Coronary artery (tissue), 2 donors: ENCODE data around the gene NAPEPLD.
"Not testable (repeated sequence)": the region's sequence is repeated elsewhere in the genome, so short reads cannot be mapped to it uniquely, and the experiment has no call there.

ENCODE experiments used
- DNase-seq: peaks from one replicate; pipeline ENCODE4 v3.0.0-alpha.2; 2017; ENCODE audit warnings: low spot score
- H3K27ac ChIP-seq, 2 donors: fragments of 200-600 bp; sonication (generic); one replicate each; pipeline ENCODE4 v1.5.1; 2016 to 2019
- H3K4me3 ChIP-seq: fragments of 200-600 bp; sonication (generic); 2 replicates; pipeline ENCODE4 v1.5.1; 2016; ENCODE audit warnings: mild to moderate bottlenecking, moderate library complexity
- TF ChIP-seq, protein P1 (sequence below): fragments of 200-600 bp; sonication (generic); IDR thresholded peaks from one replicate; pipeline ENCODE4 v1.5.1; 2019; ENCODE audit warnings: antibody characterized with exemption

The NAPEPLD gene

DNA sequence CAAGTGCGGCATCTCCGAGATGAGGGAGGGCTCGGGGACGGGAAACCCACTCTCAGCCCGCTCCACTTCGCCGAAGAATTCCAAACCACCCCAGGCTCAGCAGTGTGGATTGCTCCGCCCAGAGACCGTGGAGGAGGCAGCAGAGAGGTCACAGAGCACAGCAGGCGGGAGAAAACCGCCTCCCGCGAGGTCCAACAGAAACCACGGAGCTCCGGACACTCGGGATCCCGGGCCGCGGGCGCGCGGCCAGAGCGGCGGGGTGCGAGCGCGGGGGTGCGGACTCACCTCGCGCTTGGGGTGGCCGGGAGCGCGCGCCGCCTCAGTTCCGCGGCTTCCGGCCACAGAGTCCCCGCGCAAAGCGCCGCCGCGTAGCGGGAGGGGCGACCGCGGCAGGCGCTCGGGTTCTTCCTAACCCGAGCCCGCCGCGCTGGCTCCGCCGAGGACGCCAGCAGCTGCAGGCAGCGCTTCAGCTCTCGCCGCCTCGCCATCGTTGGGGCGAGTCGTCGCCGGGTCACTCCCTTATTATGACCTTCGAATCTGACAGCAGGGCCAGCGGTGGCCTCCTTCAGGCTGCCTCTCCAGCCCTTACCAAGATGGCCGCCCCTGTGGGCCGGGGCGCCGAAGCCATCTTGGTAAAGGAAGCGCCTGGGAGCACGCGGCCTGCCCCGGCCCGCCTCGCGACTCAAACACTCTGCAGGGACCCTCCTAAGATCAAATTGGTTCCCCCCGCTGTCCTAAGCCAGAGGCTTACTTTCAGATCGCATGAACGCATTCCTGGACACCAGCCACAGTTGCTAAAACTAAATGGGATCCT lies at the start of gene NAPEPLD:
NAPEPLD (minus strand) TSS at position 106 of the 814 bp plus-strand sequence. CDS start 20,323 bp downstream, outside the sequence.
- H3K4me3 ChIP-seq, result peak within 1 kb of the TSS; percentile 81
- H3K27ac ChIP-seq, result peak within 1 kb of the TSS; percentile 82 to 93
- TF ChIP-seq, protein P1, sequence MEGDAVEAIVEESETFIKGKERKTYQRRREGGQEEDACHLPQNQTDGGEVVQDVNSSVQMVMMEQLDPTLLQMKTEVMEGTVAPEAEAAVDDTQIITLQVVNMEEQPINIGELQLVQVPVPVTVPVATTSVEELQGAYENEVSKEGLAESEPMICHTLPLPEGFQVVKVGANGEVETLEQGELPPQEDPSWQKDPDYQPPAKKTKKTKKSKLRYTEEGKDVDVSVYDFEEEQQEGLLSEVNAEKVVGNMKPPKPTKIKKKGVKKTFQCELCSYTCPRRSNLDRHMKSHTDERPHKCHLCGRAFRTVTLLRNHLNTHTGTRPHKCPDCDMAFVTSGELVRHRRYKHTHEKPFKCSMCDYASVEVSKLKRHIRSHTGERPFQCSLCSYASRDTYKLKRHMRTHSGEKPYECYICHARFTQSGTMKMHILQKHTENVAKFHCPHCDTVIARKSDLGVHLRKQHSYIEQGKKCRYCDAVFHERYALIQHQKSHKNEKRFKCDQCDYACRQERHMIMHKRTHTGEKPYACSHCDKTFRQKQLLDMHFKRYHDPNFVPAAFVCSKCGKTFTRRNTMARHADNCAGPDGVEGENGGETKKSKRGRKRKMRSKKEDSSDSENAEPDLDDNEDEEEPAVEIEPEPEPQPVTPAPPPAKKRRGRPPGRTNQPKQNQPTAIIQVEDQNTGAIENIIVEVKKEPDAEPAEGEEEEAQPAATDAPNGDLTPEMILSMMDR, result no peak
- DNase-seq, result peak; percentile 92

DNA sequence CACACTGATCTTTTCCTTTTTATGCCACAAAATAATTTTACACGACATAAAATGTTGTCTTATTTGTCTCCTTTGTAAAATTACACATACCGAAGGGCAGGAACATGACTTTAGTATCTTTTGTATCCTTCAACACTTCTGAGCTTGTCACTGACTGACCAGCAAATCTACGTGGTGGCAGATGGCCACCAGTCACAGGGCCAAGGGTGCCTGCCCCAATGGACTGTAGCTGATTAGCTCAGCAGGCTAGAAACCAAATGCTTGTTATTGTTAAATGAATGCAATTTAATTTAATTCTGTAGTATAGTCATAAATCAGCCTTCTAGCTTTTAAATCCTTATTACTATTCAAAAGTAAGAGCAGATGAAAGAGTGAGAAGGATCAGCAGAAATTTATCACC lies 49.2 kb upstream of the NAPEPLD start:
- not testable (repeated sequence) for DNase-seq, H3K4me3 ChIP-seq, H3K27ac ChIP-seq

DNA sequence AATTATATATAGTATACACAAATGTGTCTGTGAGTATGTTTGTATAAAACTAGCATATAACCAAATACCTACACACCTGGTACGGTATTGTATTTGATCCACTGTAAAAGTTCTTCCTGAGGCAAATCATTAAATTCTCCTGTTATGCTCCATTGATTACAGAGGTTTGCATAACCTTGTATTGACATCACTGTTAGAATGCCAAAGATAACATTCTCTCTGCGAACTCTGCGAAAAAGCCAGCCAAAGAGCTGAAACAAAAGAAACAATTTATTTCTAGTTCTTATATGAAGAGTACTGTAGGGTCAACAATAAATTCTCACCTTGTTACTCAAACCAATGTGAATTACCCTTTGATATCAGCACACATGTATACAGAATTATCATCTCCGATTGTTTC lies 46.5 kb upstream of the NAPEPLD start:
- H3K4me3 ChIP-seq, DNase-seq, H3K27ac ChIP-seq: not testable (repeated sequence)

DNA sequence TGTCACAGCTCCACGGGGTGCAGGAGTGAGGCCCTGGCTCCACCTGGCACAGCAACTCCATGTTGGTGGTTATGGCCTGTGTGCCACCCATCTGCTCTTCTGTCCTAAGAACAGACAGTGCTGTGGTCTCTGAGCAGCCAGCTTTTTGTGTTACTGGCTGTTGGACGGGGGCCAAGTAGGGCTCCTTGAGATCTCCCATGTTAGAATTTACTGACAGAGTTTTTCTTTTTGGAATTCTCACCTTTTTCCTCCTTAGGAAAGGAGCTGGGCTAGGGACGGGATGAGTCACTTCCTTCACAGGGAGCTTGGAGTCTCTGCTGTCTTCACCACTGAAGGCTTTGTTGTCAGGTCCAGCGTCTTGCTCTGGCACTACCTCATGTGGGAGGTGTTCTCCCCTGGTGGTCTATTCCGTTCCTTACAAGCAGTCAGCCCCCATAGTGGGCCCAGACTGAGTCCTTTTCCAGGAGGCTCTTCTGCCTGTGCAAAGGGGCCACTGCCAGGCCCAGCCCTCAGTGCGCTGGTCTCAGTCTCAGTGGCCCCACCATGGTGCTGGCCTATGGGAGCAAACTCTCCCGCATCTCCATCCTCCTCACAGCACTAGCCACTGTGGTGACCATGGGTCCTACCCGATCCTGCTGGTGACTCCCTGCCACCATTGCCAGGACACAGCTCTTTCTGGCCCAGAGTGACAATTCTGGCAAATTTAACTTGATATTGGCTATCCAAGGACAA lies 23.7 kb upstream of the NAPEPLD start:
- not testable (repeated sequence) for DNase-seq

DNA sequence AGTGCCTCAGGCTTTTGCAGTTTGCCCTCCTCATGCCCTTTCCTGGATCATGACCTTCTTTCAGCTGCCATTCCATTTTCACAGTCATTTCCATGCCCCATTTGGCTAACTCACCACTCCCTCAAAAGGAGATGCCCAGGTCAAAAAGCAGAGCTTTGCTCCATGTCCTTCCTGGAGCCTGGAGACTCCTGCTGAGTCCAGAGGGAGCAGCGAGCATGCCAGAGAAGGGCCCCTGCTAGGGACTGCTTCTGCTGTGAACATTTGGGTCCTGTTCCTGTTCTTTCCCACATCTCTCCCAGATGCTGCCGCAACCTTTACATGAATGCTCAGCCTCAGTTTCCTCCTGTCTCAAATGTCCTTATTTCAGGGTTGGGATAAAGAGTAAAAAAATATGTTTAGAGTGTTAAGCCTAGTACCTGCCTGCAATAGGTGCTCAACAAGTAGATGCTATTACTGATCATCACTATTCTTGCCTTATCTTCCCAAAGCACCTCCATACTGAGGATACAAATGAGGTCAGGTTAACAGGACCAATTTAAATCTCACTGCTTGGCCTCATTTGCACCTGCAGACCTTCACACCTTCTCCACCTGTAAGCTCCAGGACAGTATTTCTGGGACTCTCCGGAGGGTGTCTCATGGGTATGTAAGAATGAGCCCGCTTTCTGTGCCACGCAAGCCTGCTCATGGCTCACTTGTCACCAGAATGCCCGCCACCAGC lies 23.0 kb upstream of the NAPEPLD start:
- not testable (repeated sequence) for DNase-seq, H3K4me3 ChIP-seq, H3K27ac ChIP-seq

More for the DNA sequence above, 23.7 kb upstream of the NAPEPLD start:
- not testable (repeated sequence) for H3K27ac ChIP-seq, H3K4me3 ChIP-seq

DNA sequence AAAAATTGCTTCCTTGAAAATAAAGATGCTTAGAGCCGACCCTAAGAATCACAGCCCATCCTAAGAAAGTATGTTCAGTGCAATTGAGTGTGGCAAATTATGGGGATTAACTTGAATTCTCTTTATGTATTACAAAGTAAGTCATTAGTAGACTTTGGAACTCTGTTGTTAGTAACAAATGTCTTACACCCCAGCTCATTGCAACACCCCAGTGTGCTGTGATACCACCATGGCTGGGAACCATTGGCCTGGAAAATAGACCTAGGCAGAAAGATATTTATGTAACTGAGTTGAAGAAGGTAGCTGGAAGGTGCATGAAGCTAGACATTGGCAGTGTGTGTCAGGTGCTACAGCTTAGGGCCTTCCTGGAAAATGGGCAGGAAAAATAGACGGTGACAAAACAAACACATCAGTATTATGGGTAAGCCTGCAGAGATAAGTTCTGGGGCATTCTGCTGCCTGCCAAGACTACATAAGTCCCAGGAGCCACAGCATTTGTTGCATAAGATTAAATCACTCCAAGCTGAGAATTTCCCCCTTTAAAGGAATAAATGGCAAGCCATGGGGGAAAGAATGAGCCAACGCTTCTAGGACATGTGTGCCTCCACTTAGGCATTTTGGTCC lies 18.1 kb upstream of the NAPEPLD start:
- DNase-seq, H3K27ac ChIP-seq, H3K4me3 ChIP-seq: not testable (repeated sequence)

DNA sequence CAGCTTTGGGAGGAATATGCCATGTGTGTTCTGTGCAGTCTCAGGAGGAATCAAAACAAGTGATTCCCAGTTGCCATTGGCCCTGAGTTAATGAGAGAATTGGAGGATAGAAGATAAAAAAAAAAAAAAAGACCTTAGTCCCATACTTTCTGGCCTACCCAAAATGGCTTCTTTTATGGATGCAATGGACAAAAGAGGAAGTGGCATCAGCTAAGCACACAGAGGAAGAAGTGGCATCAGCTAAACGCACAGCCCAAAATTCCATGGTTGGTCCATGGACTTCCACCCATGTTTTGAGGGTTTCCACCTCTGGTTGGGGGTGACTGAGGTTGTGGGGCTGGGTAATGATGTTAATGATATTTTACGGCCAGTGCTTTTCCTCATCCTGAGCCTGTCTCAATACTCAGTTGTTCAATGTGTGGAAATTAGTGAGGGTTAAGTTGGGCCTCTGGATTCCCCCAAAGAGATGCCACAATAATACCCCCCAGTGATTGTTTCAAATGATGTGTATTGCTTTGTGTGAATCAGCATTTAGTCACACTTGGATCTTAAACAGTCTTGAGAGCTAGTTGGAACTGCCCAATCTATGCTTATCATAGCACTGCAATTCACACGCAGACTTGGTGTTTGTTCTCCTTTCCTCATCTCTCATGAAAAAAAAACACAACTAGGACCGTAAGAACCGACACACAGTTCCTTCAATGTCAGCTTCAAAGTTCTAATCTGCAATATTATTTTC lies 14.4 kb upstream of the NAPEPLD start:
- not testable (repeated sequence) for H3K4me3 ChIP-seq, DNase-seq, H3K27ac ChIP-seq

DNA sequence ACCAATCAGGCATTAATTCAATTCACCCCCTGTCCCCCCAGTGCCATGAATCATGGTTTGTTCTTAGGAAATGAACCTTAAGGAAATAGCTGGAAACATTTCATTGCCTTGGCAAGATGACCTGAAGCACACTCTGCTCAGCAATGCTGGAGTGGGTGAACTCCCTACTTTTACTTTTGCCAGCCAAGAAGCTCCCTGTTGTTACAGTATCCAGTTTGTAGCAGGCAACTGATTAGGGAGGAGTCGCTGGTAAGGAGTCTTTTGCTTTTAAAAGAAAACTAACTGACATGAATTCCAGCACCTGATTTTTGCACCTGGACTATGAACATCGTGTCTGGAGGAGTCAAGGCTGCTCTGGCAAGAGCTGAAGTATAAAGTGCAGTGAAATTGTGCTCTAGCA lies 13.7 kb upstream of the NAPEPLD start:
- DNase-seq, H3K4me3 ChIP-seq, H3K27ac ChIP-seq: not testable (repeated sequence)

DNA sequence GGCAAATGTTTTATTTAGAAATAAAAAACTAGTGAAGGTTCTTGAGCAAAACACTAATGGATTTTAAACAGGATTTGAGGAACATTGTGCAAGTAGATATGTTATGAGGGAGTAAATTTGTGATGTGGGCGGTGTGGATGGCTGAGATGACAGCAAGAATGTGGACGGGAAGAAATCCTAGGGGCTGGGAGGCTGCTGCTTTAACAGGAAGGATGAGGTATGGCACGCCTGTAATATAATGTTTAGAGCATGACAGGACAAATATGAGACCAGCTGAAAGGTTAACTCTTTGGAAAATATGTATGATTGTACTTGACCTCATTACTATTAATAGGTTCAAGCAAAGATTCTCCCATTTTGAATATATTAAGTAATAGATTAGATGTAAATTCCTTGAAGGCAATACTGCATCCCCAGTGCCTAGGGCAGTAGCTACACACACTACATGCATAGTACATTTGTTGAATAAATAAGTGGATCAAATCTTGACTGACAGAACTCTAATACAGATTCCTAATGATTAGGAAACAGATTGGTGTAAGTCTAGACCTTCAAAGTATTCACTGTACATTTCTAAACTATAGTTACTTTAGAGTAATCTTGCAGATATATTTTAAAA lies 13.2 kb upstream of the NAPEPLD start:
- DNase-seq, H3K4me3 ChIP-seq, H3K27ac ChIP-seq: not testable (repeated sequence)

DNA sequence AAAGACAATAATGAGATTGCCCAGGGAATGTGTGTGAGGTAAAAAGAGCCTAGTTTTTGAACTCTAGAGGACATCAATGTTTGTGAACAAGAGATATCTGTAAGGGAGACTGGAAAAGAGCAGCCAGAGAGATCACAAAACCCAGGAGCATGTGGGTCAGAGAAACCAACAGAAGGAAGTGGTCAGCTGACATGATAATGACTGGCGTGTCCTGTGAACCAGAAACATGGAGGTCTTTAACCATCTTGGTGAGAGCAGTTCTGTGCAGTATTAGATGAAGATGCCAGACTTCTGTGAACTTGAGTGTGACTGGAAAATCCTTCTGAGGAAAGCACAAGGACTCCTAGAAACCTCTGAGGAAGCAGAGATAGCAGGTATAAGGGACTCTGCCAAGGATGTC lies 10.2 kb upstream of the NAPEPLD start:
- H3K27ac ChIP-seq, DNase-seq: not testable (repeated sequence)

DNA sequence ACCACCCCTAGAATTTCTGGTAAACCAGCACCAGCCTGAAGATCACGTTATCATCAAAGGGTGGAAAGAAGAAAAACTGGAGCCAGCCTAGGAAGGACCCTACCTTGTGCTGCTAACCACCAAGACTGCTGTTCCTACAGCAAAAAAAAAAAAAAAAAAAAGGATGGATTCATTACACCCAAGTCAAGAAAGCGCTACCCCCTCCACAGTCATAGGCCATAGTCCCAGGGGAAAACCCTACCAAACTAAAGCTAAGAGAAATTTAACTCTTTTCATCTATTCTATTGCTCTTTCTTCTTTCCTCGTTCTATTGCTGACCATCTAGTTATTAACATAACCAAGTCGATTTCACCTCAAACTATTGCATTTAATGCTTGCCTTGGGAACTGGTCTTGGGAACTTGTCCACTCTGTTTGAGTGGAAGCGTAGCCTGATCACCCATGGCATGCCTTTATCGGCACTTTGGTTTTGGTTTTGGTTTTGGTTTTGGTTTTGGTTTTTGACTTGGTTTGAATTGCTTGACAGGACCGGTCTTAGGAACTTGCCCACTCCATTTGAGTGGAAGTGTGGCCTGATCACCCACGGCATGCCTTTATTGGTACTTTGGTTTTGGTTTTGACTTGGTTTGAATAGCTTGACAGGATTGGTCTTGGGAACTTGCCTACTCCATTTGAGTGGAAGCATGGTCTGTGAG lies 6.6 kb upstream of the NAPEPLD start:
- not testable (repeated sequence) for H3K27ac ChIP-seq, DNase-seq, H3K4me3 ChIP-seq

More for the DNA sequence above, 10.2 kb upstream of the NAPEPLD start:
- not testable (repeated sequence) for H3K4me3 ChIP-seq
